ENCODE measurements around the gene IL9R.
"Not testable (repeated sequence)": the region's sequence is repeated elsewhere in the genome, so short reads cannot be mapped to it uniquely, and the experiment has no call there.

The IL9R gene

GRCh38 chrX:156028653-156029237, 31.2 kb downstream of the IL9R start:
- H3K36me3 ChIP-seq (ENCODE audit: control insufficient read depth in 1 of 2, insufficient read depth in 2 of 2, low read length in 2 of 2); H3K27me3 ChIP-seq (ENCODE audit: control insufficient read depth in 1 of 2, insufficient read depth in 2 of 2, low read length in 2 of 2); H3K4me3 ChIP-seq (ENCODE audit: low read depth in 1 of 2, low read length in 2 of 2); H3K9me3 ChIP-seq (ENCODE audit: control insufficient read depth in 1 of 2, low read length in 2 of 2); H3K4me1 ChIP-seq (ENCODE audit: control insufficient read depth in 1 of 2, insufficient read depth in 2 of 2, low read length in 2 of 2); H3K27ac ChIP-seq (ENCODE audit: low read depth, low read length); H3K9ac ChIP-seq (ENCODE audit: low read depth in 1 of 2, low read length in 2 of 2): not testable (repeated sequence)

- not testable (repeated sequence) for H3K4me3 ChIP-seq (ENCODE audit: low read depth in 1 of 2, low read length in 2 of 2); H3K4me1 ChIP-seq (ENCODE audit: control insufficient read depth in 1 of 2, insufficient read depth in 2 of 2, low read length in 2 of 2); H3K27ac ChIP-seq (ENCODE audit: low read depth, low read length); H3K27me3 ChIP-seq (ENCODE audit: control insufficient read depth in 1 of 2, insufficient read depth in 2 of 2, low read length in 2 of 2); H3K9me3 ChIP-seq (ENCODE audit: control insufficient read depth in 1 of 2, low read length in 2 of 2); H3K9ac ChIP-seq (ENCODE audit: low read depth in 1 of 2, low read length in 2 of 2); H3K36me3 ChIP-seq (ENCODE audit: control insufficient read depth in 1 of 2, insufficient read depth in 2 of 2, low read length in 2 of 2)
Measured at GRCh38 chrX:156029296-156029695, 31.8 kb downstream of the IL9R start.

GRCh38 chrX:156029707-156030442, 32.4 kb downstream of the IL9R start:
- not testable (repeated sequence) for H3K9me3 ChIP-seq (ENCODE audit: control insufficient read depth in 1 of 2, low read length in 2 of 2); H3K9ac ChIP-seq (ENCODE audit: low read depth in 1 of 2, low read length in 2 of 2); H3K4me1 ChIP-seq (ENCODE audit: control insufficient read depth in 1 of 2, insufficient read depth in 2 of 2, low read length in 2 of 2); H3K27ac ChIP-seq (ENCODE audit: low read depth, low read length); H3K4me3 ChIP-seq (ENCODE audit: low read depth in 1 of 2, low read length in 2 of 2); H3K27me3 ChIP-seq (ENCODE audit: control insufficient read depth in 1 of 2, insufficient read depth in 2 of 2, low read length in 2 of 2); H3K36me3 ChIP-seq (ENCODE audit: control insufficient read depth in 1 of 2, insufficient read depth in 2 of 2, low read length in 2 of 2)

- H3K9me3 ChIP-seq (ENCODE audit: control insufficient read depth in 1 of 2, low read length in 2 of 2); H3K4me3 ChIP-seq (ENCODE audit: low read depth in 1 of 2, low read length in 2 of 2); H3K4me1 ChIP-seq (ENCODE audit: control insufficient read depth in 1 of 2, insufficient read depth in 2 of 2, low read length in 2 of 2); H3K27me3 ChIP-seq (ENCODE audit: control insufficient read depth in 1 of 2, insufficient read depth in 2 of 2, low read length in 2 of 2); H3K9ac ChIP-seq (ENCODE audit: low read depth in 1 of 2, low read length in 2 of 2); H3K27ac ChIP-seq (ENCODE audit: low read depth, low read length); H3K36me3 ChIP-seq (ENCODE audit: control insufficient read depth in 1 of 2, insufficient read depth in 2 of 2, low read length in 2 of 2): not testable (repeated sequence)
Measured at GRCh38 chrX:156030474-156030873, 33.0 kb downstream of the IL9R start.

Data from duodenal mucosa (tissue), 2 donors.